SU-DHL-6 (cell line): ENCODE data around the gene GNAO1.

Experiments used
- H2AFZ ChIP-seq: fragments of 200-600 bp; sonication (generic); 2 replicates; pipeline ENCODE4 v1.6.1; 2014; ENCODE audit warnings: low read depth, mild to moderate bottlenecking, moderate library complexity, mixed read lengths, antibody characterized with exemption, low read length; ENCODE audit not compliant: severe bottlenecking
- H3F3A ChIP-seq: fragments of 200-600 bp; shearing (Covaris generic); 2 replicates; pipeline ENCODE4 v1.6.0; 2016; ENCODE audit warnings: antibody characterized with exemption, mild to moderate bottlenecking; ENCODE audit not compliant: insufficient read depth
- H3K27ac ChIP-seq: fragments of 200-600 bp; sonication (generic); 2 replicates; pipeline ENCODE4 v1.5.1; 2016; ENCODE audit warnings: low read depth, mild to moderate bottlenecking, low read length, moderate library complexity, mixed read lengths
- H3K27me3 ChIP-seq: fragments of 200-600 bp; sonication (generic), shearing (Covaris generic); 2 replicates; pipeline ENCODE4 v1.6.0; 2014; ENCODE audit warnings: mild to moderate bottlenecking, low read length
- H3K36me3 ChIP-seq: fragments of 200-600 bp; sonication (generic); 2 replicates; pipeline ENCODE4 v1.6.1; 2014; ENCODE audit warnings: mild to moderate bottlenecking, low read length, mixed read lengths
- H3K4me2 ChIP-seq: fragments of 300-600, 200-600 bp; shearing (Covaris generic), sonication (generic); 2 replicates; pipeline ENCODE4 v1.6.0; 2014; ENCODE audit warnings: low read length, low read depth, mild to moderate bottlenecking; ENCODE audit not compliant: poor library complexity, severe bottlenecking
- H3K4me3 ChIP-seq: fragments of 200-600 bp; sonication (generic); 2 replicates; pipeline ENCODE4 v1.5.1; 2014; ENCODE audit warnings: antibody characterized with exemption, low read length, mild to moderate bottlenecking, mixed read lengths; ENCODE audit not compliant: insufficient read depth, poor library complexity, severe bottlenecking
- H3K79me2 ChIP-seq: fragments of 200-600 bp; sonication (generic); 2 replicates; pipeline ENCODE4 v1.6.1; 2014; ENCODE audit warnings: mild to moderate bottlenecking, low read length, moderate library complexity; ENCODE audit not compliant: insufficient read depth
- H3K9ac ChIP-seq: fragments of 200-600 bp; sonication (generic); 2 replicates; pipeline ENCODE4 v1.7.0; 2014; ENCODE audit warnings: mild to moderate bottlenecking, low read length
- H3K9me2 ChIP-seq: fragments of 200-600 bp; sonication (generic); replicated peaks from 2 replicates; pipeline ENCODE4 v1.6.1; 2014; ENCODE audit warnings: low read length; ENCODE audit not compliant: insufficient read depth
- H3K9me3 ChIP-seq: fragments of 200-600 bp; sonication (generic); 2 replicates; pipeline ENCODE4 v1.6.1; 2014; ENCODE audit warnings: low read length, mixed read lengths; ENCODE audit not compliant: insufficient read depth
- H4K20me1 ChIP-seq: fragments of 200-600 bp; sonication (generic); 2 replicates; pipeline ENCODE4 v1.6.1; 2014; ENCODE audit warnings: low read depth, mild to moderate bottlenecking, antibody characterized with exemption, low read length, moderate library complexity, mixed read lengths
- EZH2phosphoT487 ChIP-seq: fragments of 200-600 bp; sonication (generic), shearing (Covaris generic); conservative IDR thresholded peaks from 2 replicates; pipeline ENCODE4 v1.6.1; 2018; ENCODE audit warnings: mild to moderate bottlenecking, antibody characterized with exemption, low read length, moderate library complexity, mixed read lengths
- TF ChIP-seq, protein P1 (sequence below): fragments of 200-600 bp; sonication (generic); IDR thresholded peaks from one replicate; pipeline ENCODE4 v1.5.1; 2017; ENCODE audit warnings: antibody characterized with exemption, mild to moderate bottlenecking, low read length, moderate library complexity; ENCODE audit not compliant: insufficient read depth, poor library complexity, severe bottlenecking

Gene GNAO1

DNA sequence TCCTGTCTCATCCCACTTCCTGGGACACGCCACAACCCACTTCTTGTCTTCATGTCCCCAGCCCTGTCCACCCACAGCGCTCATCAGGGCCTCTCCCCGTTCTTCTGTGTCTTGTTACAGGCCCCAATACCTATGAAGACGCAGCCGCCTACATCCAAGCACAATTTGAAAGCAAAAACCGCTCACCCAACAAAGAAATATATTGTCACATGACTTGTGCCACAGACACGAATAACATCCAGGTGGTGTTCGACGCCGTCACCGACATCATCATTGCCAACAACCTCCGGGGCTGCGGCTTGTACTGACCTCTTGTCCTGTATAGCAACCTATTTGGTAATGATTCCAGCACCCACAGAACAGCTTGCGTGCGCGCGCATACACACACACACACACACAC lies 163.5 kb downstream of the GNAO1 start:
- Histone ChIP-seq H3K9ac (no peak overlapping the region), H3K27ac (no peak overlapping the region), H3K4me2 (no peak overlapping the region), H3F3A (no peaks in the 10 kb centered on the region; the same call in 1 of the 2 replicates), H3K9me2 (no peaks in the 10 kb centered on the region), H3K9me3 (no peaks in the 10 kb centered on the region), H3K79me2 (no peaks in the 10 kb centered on the region), H3K27me3 (no peaks in the 10 kb centered on the region), H3K4me3 (no peak overlapping the region), H4K20me1 (no peaks in the 10 kb centered on the region), H2AFZ (no peak overlapping the region), H3K36me3 (no peaks in the 10 kb centered on the region)
- no peak for TF ChIP-seq EZH2phosphoT487
- TF ChIP-seq, protein P1, sequence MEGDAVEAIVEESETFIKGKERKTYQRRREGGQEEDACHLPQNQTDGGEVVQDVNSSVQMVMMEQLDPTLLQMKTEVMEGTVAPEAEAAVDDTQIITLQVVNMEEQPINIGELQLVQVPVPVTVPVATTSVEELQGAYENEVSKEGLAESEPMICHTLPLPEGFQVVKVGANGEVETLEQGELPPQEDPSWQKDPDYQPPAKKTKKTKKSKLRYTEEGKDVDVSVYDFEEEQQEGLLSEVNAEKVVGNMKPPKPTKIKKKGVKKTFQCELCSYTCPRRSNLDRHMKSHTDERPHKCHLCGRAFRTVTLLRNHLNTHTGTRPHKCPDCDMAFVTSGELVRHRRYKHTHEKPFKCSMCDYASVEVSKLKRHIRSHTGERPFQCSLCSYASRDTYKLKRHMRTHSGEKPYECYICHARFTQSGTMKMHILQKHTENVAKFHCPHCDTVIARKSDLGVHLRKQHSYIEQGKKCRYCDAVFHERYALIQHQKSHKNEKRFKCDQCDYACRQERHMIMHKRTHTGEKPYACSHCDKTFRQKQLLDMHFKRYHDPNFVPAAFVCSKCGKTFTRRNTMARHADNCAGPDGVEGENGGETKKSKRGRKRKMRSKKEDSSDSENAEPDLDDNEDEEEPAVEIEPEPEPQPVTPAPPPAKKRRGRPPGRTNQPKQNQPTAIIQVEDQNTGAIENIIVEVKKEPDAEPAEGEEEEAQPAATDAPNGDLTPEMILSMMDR, result no peak

DNA sequence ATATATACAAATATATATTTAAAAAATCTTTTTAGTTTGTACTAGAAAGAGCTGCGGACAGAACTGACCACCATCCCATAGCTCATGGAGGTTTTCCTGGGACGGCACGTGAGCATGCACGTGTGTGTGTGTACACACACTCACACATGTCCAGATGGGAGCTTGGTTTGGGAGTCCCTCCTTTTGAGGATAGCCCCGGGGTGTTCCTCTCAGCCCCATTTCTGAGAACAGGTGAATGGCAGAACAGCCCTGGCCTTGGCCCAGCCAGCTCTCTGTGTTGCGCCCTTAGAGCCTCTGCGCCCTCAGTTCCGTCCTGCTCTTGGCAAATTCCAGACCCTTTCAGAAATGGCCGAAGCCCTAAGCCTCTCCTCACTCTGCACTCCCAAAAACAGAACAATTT lies 163.9 kb downstream of the GNAO1 start:
- Histone ChIP-seq H3K36me3 (no peaks in the 10 kb centered on the region), H2AFZ (no peak overlapping the region)

DNA sequence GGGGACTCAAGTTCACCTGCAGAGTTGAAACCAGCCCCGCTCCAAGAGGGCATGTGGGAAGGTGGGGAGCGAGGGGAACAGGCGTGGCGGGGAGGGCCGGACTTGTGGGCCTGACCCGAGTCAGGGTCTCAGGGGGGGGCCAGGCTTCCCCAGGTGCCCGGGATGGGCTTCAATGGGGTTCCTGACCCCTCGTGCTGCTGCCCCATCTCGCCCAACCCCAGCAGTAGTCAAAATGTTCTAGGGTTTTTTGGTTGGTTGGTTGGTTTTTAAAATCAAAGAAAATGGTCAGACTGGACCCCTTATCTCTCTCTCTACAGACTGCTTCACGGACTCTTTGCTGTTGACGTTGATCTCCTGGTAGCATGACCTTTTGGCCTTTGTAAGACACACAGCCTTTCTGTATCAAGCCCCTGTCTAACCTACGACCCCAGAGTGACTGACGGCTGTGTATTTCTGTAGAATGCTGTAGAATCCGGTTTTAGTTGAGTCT lies 164.5 kb downstream of the GNAO1 start:
- Histone ChIP-seq H3K4me2 (no peak overlapping the region), H3K36me3 (no peaks in the 10 kb centered on the region), H3K79me2 (no peaks in the 10 kb centered on the region), H2AFZ (no peak overlapping the region), H3F3A (no peaks in the 10 kb centered on the region; the same call in 1 of the 2 replicates), H3K27me3 (no peaks in the 10 kb centered on the region), H3K27ac (no peak overlapping the region), H3K9me2 (no peaks in the 10 kb centered on the region), H3K9me3 (no peaks in the 10 kb centered on the region), H4K20me1 (no peaks in the 10 kb centered on the region), H3K4me3 (no peak overlapping the region), H3K9ac (no peak overlapping the region)
- no peak for TF ChIP-seq EZH2phosphoT487
- TF ChIP-seq, protein P1, result no peak

More for the DNA sequence above, 163.9 kb downstream of the GNAO1 start:
- no peak overlapping the region for H3K4me2 ChIP-seq
- no peak overlapping the region for H3K27ac ChIP-seq
- H3K9me3 ChIP-seq, result no peaks in the 10 kb centered on the region
- H3K27me3 ChIP-seq, result no peaks in the 10 kb centered on the region
- H3K9ac ChIP-seq, result no peak overlapping the region
- H3F3A ChIP-seq, result no peaks in the 10 kb centered on the region; the same call in 1 of the 2 replicates
- no peak overlapping the region for H3K4me3 ChIP-seq
- H3K9me2 ChIP-seq, result no peaks in the 10 kb centered on the region
- H4K20me1 ChIP-seq, result no peaks in the 10 kb centered on the region
- TF ChIP-seq, protein P1, result no peak
- TF ChIP-seq EZH2phosphoT487, result no peak
- no peaks in the 10 kb centered on the region for H3K79me2 ChIP-seq
